Measurements from ENCODE around the gene TAS1R3.
A peak's percentile ranks its signal among the peaks of the same experiment; 100 is the strongest.

Gene TAS1R3

GRCh38 chr1:1295154-1295923 lies 35.7 kb upstream of the TAS1R3 start:
- DNase-seq (ENCODE audit: low spot score): no peak

DNA sequence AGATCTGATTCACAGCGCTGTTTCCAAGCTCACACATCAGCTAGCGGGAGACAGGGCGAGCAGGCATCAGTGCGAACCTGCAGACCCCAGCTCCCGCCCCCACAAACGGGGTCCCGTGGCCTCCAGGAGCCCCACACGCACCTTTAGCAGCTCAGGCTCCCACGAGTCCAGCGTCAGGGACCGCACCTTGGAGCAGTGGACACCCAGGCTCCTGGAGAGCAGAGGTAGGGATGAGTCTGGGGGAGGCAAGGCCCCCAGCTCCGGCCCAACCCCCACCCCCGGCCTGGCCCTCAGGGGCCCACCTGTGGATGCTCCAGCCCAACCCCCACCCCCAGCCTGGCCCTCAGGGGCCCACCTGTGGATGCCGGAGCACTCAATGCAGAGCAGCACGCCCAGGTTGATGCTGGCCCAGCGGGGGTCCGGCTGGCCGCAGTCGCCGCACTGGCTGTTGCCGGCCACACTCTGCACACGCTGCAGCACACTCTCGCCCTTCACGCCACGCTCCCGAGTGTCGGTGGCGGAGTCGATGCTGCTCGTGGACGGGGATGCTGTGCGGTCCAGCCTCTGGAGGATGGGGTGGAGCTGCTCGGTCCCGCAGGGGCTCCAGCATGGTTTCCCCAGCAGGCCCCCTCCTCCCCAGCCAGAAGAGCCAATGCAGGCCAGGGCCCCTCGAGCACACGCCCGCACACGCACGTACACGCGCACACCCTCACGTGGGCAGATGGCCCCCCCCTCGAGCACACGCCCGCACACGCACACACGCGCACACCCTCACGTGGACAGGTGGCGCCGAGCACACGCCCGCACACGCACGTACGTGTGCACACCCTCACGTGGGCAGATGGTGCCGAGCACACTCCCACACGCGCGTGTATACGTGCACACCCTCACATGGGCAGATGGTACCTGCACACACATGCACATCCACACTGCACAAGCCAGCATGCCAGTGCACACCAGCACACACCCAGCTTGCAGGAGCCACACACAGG lies 34.7 kb upstream of the TAS1R3 start:
- DNase-seq (ENCODE audit: low spot score): no peak

DNA sequence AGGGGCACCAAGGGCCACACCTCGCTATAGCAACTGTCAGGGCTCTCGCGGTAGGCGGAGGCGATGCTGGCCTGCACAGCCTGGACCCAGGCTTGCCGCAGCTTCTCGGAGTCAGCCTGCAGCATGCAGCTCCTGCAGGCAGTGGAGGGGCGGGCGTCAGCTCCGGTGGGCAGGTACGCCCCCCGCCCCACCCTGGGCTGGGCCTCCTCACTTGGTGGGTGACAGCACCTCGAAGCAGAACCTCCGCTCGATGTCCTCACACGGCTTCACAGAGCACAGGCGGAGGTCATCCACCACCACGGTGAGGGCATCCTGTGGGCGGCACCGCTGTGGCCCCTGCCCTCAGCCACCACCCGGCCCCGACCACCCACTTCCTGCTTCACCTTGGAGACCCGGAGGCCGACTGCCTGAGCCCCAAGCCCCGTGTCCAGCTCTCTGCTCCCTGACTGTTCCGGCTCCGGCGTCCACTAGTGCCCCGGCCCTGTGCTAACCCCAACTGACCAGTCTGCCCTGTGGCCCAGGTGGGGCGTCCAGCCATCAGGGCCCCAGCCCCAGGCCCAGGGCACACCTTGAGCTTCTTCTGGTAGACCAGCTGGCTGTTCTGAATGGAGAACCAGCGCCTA lies 33.2 kb upstream of the TAS1R3 start:
- no peak for DNase-seq (ENCODE audit: low spot score)

GRCh38 chr1:1298861-1299685 lies 32.0 kb upstream of the TAS1R3 start:
- no peak for DNase-seq (ENCODE audit: low spot score)

DNA sequence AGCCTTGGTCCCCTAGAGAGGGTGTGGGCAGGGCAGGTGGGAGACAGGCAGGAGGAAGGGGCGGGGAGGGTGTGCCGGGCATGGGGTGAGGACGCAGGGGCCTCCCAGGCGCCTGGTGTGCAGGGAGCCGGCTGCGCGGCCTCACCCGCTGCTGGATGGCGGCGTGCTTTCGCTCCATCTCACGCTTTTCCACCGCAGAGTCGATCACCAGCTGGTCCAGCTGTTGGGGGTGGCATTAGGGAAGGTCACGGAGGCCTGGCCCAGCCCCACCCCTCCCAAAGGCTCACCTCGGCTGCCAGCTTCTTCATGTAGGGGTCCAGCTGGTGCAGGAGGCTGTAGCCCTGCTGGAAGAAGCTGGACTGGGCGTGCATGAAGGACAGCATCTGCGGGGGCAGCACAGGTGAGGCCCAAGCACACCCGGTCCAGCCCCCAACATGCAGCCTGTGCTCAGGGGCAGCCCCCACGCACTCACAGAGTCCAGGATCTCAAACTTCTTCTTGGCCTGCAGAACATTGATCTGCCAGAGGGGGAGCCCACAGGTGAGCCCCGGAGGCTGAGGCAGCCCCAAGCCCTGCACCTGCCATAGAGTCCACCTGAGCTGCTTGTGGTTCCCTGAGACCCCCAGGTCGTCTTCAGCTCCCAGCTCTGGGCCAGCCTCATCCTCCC lies 31.3 kb upstream of the TAS1R3 start:
- no peak for DNase-seq (ENCODE audit: low spot score)

DNA sequence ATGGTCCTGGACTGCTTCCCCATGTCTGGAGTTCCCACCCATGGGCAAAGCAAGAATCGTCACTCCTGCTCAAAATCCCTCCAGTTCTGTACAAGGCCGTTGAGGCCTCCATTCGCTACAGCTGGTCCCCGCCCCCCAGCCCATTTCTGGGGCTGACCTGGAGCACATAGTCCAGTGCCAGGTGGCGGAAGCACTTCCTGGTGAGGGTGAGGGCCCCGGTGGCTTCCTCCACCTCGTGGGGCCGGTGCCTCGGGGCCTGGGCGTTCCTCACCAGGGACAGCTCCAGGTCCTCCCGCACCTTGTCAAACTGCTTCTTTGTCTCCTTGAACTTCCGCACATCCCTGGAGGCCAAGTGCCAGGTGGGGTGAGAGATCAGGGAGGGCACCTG lies 30.7 kb upstream of the TAS1R3 start:
- no peak for DNase-seq (ENCODE audit: low spot score)

DNA sequence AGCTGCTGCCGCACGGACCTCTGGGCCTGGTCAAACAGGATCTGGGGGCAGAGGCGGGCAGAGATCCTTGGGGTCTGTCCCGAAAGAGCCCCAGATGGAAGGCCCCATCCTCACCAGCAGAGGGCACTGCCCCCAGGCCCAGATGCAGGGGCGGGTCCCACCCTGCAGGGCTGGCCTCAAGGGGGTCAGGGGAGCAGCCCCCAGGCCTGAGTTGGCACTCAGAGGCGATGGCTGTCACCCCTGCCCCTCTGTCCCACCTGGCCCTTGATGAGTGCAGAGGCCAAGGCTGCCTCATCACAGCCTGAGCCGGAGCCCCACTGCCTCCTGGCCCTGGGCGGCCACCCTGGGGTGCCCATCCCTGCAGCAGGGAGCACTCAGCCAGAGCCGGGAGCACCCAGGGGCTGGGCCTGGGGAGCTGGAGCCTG lies 29.1 kb upstream of the TAS1R3 start:
- no peak for DNase-seq (ENCODE audit: low spot score)

GRCh38 chr1:1302951-1303509 lies 28.1 kb upstream of the TAS1R3 start:
- no peak for DNase-seq (ENCODE audit: low spot score)

- DNase-seq (ENCODE audit: low spot score): no peak
These were observed 27.3 kb upstream of the TAS1R3 start for GRCh38 chr1:1303736-1304135.

DNA sequence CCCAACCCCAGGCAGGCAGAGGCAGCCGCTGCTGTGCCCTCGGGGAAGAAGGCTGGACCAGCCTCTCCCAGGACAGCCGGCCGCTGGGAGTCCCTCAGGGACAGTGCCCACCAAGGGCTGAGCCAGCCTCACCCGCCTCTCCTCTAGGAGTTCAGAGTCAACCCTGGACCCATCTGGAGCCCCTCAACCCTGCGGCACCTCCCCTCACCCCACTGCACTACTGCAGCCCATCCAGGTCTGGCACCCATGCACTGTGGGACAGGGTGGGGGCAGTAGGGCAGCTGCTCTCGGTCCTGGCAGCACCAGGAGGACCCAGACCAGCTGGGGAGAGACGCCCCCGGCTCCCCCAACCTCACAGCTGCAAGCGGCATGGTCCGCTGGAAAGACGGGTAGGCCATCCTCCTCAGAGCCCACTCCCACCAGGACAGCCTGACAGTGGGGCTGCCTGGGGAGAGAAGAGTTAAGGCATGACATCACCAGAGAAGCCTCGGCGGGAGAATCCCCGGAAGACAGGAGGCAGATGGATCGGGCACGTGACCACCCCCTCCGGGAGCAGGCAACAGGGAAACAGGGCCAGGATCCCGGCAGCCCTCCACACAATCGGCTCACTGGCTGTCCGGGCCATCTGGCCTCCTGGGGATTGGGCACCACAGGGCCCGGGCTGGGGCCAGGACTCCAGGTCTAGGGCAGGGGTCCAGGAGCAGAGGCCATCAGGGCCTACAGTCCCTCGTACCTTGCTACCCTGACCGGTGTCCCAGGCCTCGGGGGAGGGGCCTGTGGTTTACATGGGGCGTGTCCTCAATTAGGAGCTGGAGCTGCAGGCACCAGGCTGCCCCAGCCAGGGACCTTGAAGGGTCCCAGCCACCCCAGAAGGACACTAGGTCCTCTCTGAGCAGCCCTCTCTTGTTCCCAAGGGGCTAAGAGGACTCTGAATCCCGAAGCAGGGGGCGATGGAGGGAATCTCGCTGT lies 26.5 kb upstream of the TAS1R3 start:
- no peak for DNase-seq (ENCODE audit: low spot score)

GRCh38 chr1:1305300-1306069 lies 25.6 kb upstream of the TAS1R3 start:
- DNase-seq (ENCODE audit: low spot score): peak; percentile 57

- no peak for DNase-seq (ENCODE audit: low spot score)
These were observed 24.9 kb upstream of the TAS1R3 start for GRCh38 chr1:1306070-1306660.

DNA sequence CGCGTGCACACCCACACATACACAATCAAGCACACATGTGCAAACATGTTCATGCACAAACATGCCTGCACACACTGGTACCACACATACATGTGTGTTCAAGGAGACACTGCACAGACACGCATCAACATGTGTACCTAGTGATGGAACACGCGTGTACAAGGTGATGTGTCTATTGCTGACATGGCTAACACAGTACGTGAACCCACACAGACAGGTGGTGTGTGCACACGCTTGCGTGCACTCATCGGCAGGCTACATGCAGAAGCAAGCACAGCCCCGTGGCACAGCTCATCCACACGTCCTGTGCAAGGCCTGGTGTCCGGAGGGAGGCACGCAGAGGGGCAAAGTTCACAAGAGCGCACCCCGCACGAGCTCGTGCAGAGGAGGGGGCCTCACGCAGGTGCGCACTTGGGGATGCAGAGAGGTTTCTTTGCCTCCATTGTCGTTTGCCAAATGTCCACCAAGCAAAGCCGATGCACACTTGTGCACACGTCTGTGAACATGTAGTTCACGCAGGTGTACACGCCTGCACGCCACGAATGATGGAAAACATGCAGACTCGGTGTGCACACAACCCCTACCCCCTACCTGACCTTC lies 24.3 kb upstream of the TAS1R3 start:
- no peak for DNase-seq (ENCODE audit: low spot score)

DNA sequence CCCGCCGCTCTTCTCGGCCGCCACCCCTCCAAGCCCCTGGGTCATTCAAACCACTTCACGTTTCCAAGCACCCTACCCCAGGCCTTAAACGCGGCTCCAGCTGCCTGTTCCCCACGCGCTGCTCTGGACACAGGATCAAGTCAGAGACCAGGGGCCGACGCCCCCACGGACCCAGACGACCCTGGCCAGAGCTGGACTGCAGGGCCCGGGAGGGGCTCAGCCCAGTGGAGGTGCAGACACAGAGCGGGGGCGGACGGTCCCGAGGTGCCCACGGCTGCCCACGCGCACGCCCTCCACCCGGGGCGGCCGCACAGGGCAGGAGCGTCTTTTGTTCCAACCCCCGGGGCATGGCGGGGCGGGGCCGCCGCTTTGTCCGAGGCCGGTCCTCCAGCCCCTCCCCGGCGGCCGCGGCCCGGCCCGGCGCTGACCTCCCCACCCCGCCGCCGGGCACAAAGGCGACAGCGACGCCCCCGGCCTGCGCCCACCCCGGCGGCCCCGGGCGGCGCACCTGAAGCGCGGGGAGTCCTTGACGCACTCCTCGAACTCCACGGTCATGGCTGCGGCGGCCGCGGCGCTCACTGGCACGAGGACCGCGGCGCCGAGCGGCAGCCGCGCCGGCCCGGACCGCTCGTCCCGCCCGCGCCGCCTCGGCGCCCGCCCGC lies 23.7 kb upstream of the TAS1R3 start:
- no peak for DNase-seq (ENCODE audit: low spot score)

GRCh38 chr1:1307923-1308755 lies 22.9 kb upstream of the TAS1R3 start, which contains the start of the genes ACAP3 and PUSL1:
TSS of gene ACAP3 (minus strand) at chr1:1307930. CDS start at chr1:1307815, 115 bp downstream.
TSS of gene PUSL1 (plus strand) at chr1:1308597. CDS start at chr1:1308644, 47 bp downstream.
- DNase-seq (ENCODE audit: low spot score): peak; percentile 86

GRCh38 chr1:1308756-1309250 lies 22.3 kb upstream of the TAS1R3 start:
- DNase-seq (ENCODE audit: low spot score): no peak
